Endodermal cell (in vitro differentiated cells): ENCODE results near the gene CWC27. TPM values are rescaled to one million over a fixed set of nuclear protein-coding genes. Genes with fewer than 3 reads are reported as not detected.

Source experiments
- DNase-seq: peaks from one replicate; pipeline ENCODE4 v3.0.0-alpha.2; 2017
- H3K27ac ChIP-seq: 2 replicates; pipeline ENCODE4 v1.5.1; 2013; ENCODE audit warnings: mild to moderate bottlenecking, low read depth, low read length, moderate library complexity
- H3K27me3 ChIP-seq: 2 replicates; pipeline ENCODE4 v1.6.1; 2013; ENCODE audit warnings: mild to moderate bottlenecking, low read length, moderate library complexity; ENCODE audit not compliant: insufficient read depth, control insufficient read depth, poor library complexity, severe bottlenecking
- H3K36me3 ChIP-seq: 2 replicates; pipeline ENCODE4 v1.7.0; 2013; ENCODE audit warnings: mild to moderate bottlenecking, low read length, moderate library complexity; ENCODE audit not compliant: control insufficient read depth, insufficient read depth
- H3K4me1 ChIP-seq: one replicate; pipeline ENCODE4 v1.7.0; 2013; ENCODE audit warnings: low read length; ENCODE audit not compliant: control insufficient read depth, insufficient read depth
- H3K4me3 ChIP-seq: 2 replicates; pipeline ENCODE4 v1.5.1; 2013; ENCODE audit warnings: mild to moderate bottlenecking, low read length, moderate library complexity
- H3K9ac ChIP-seq: 2 replicates; pipeline ENCODE4 v1.6.1; 2013; ENCODE audit warnings: mild to moderate bottlenecking, low read length, moderate library complexity; ENCODE audit not compliant: poor library complexity, severe bottlenecking; ENCODE audit errors: extremely low read depth
- H3K9me3 ChIP-seq: 2 replicates; pipeline ENCODE4 v1.6.1; 2013; ENCODE audit warnings: mild to moderate bottlenecking, low read length, moderate library complexity; ENCODE audit not compliant: control insufficient read depth
- H3K27ac Mint-ChIP-seq: 2 replicates; pipeline ENCODE4 v1.8.0; 2020; ENCODE audit warnings: mixed read lengths
- H3K27me3 Mint-ChIP-seq: 2 replicates; pipeline ENCODE4 v1.8.0; 2021; ENCODE audit warnings: mild to moderate bottlenecking, mixed read lengths; ENCODE audit not compliant: insufficient read depth
- H3K36me3 Mint-ChIP-seq: 2 replicates; pipeline ENCODE4 v1.8.0; 2020; ENCODE audit warnings: low read depth, mixed read lengths
- H3K4me1 Mint-ChIP-seq: 2 replicates; pipeline ENCODE4 v1.8.0; 2020; ENCODE audit warnings: mixed read lengths
- H3K4me3 Mint-ChIP-seq: 2 replicates; pipeline ENCODE4 v1.8.0; 2020; ENCODE audit warnings: mild to moderate bottlenecking, moderate library complexity, mixed read lengths
- H3K9me3 Mint-ChIP-seq: 2 replicates; pipeline ENCODE4 v1.8.0; 2020; ENCODE audit warnings: mild to moderate bottlenecking, mixed read lengths
- CTCF ChIP-seq: fragments of 200-600 bp; sonication (generic); conservative IDR thresholded peaks from 2 replicates; pipeline ENCODE4 v1.5.0; 2021; ENCODE audit warnings: antibody characterized with exemption, mild to moderate bottlenecking
- WGBS, 2 experiments: methylation state at CpG; one replicate each; pipeline versions ENCODE4 v1.1.5 to v1.1.7; 2013; ENCODE audit warnings: missing lambda C conversion rate in 2 of 2, mixed read lengths in 1 of 2; ENCODE audit not compliant: insufficient coverage in 1 of 2, insufficient read length in 1 of 2; 5-methylcytosine and 5-hydroxymethylcytosine counted together
- total RNA-seq, 2 donors: library from RNA; stranded (reverse); fragmentation: NEBNext Ultra II Directional in 1 of 2; extraction: Animal tissue kit (Norgen Biotek cat#: 25700) in 1 of 2; gene quantifications; 2 replicates in 1 of 2; 3 replicates in 1 of 2; pipeline ENCODE4 v1.2.1, GENCODE V29; 2021

Gene CWC27
- total RNA-seq, 2 donors from 2014 or later: 69.1 to 74.8 TPM

GRCh38 chr5:65055938-65056337, 287.2 kb downstream of the CWC27 start:
- 95% methylated on average over 1 of the region's 1 CpG; no CpG with 5 or more reads in 1 of the 2 experiments for WGBS, 2 experiments
- TF ChIP-seq CTCF: no peak
- DNase-seq: no peak
- H3K36me3 Mint-ChIP-seq: no peaks in the 10 kb centered on the region
- H3K9me3 Mint-ChIP-seq: peaks cover 14% of the 10 kb centered on the region
- Histone ChIP-seq H3K9me3 (peaks cover 13% of the 10 kb centered on the region), H3K4me1 (no peaks in the 10 kb centered on the region), H3K9ac (no peak overlapping the region), H3K4me3 (no peak overlapping the region), H3K36me3 (no peaks in the 10 kb centered on the region), H3K27me3 (no peaks in the 10 kb centered on the region), H3K27ac (no peak overlapping the region)
- H3K4me1 Mint-ChIP-seq: peaks cover 3% of the 10 kb centered on the region
- no peak overlapping the region for H3K27ac Mint-ChIP-seq
- no peak overlapping the region for H3K4me3 Mint-ChIP-seq
- no peaks in the 10 kb centered on the region for H3K27me3 Mint-ChIP-seq

GRCh38 chr5:65059681-65060598, 291.2 kb downstream of the CWC27 start:
- Mint-ChIP-seq H3K4me3 (no peak overlapping the region), H3K27ac (no peak overlapping the region), H3K36me3 (no peaks in the 10 kb centered on the region), H3K4me1 (peaks cover 6% of the 10 kb centered on the region), H3K9me3 (peaks cover 13% of the 10 kb centered on the region), H3K27me3 (no peaks in the 10 kb centered on the region)
- H3K9me3 ChIP-seq: peaks cover 13% of the 10 kb centered on the region
- peak overlapping the region; percentile 29 for H3K4me3 ChIP-seq
- H3K9ac ChIP-seq: no peak overlapping the region
- H3K27me3 ChIP-seq: no peaks in the 10 kb centered on the region
- no peaks in the 10 kb centered on the region for H3K4me1 ChIP-seq
- DNase-seq: no peak
- no peak for TF ChIP-seq CTCF
- H3K27ac ChIP-seq: no peak overlapping the region
- WGBS, 2 experiments: 92 to 100% methylated on average over 3 to 6 of the region's 6 CpGs
- H3K36me3 ChIP-seq: no peaks in the 10 kb centered on the region

GRCh38 chr5:65061250-65061973, 292.7 kb downstream of the CWC27 start:
- peaks cover 13% of the 10 kb centered on the region for H3K9me3 ChIP-seq
- 88 to 89% methylated on average over 6 to 9 of the region's 9 CpGs for WGBS, 2 experiments
- no peak for TF ChIP-seq CTCF
- Mint-ChIP-seq H3K4me3 (no peak overlapping the region), H3K27ac (no peak overlapping the region), H3K36me3 (no peaks in the 10 kb centered on the region), H3K4me1 (peaks cover 6% of the 10 kb centered on the region), H3K27me3 (no peaks in the 10 kb centered on the region), H3K9me3 (peaks cover 12% of the 10 kb centered on the region)
- no peaks in the 10 kb centered on the region for H3K4me1 ChIP-seq
- no peak overlapping the region for H3K9ac ChIP-seq
- H3K36me3 ChIP-seq: no peaks in the 10 kb centered on the region
- H3K27me3 ChIP-seq: no peaks in the 10 kb centered on the region
- DNase-seq: no peak
- no peak overlapping the region for H3K27ac ChIP-seq
- H3K4me3 ChIP-seq: no peak overlapping the region
